Activated CD4-positive, alpha-beta T cell treated with anti-CD3 and anti-CD28 coated beads, Interleukin-2, amount 50 U/mL, for 16 hours (primary cell): ENCODE measurements around the gene CTCF.
A peak's percentile ranks its signal among the peaks of the same experiment; 100 is the strongest.

Experiments
- DNase-seq: peaks from one replicate; pipeline ENCODE4 v3.0.0-alpha.2; 2020

CTCF gene

DNA sequence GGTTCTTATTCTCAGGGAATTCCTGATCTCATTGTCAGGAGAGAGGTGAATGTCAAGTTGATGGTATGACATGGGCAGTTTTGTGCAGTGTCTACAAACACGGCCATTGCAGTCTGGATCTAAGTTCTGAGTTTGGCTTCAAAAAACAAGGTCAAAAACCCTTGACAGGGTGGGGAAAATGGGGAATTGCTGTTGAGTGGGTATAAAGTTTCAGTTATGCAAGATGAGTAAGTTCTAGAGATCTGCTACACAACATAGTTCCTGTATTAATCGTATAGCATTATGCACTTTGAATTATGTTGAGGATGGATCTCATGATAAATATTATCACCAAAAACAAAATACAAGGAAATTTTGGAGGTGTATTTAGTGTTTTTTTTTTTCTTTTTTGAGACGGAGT, 46.0 kb downstream of the CTCF start:
- peak; percentile 17 for DNase-seq

DNA sequence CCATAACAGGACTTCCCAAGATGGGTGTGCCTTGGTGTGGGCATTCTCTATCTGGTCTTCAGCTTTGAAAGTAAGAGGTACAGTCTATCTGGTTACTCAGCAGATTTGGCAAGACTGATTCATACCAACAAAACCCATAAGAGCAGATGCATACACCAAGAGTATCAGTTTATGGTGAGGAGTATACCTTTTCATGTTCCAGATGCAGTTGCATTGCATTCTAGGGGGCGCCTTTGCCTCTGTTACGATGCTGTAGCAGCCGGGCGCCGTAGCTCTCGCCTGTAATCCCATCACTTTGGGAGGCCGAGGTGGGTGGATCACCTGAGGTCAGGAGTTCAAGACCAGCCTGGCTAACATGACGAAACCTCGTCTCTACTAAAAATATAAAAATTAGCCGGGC, 51.5 kb downstream of the CTCF start:
- peak; percentile 6 for DNase-seq

DNA sequence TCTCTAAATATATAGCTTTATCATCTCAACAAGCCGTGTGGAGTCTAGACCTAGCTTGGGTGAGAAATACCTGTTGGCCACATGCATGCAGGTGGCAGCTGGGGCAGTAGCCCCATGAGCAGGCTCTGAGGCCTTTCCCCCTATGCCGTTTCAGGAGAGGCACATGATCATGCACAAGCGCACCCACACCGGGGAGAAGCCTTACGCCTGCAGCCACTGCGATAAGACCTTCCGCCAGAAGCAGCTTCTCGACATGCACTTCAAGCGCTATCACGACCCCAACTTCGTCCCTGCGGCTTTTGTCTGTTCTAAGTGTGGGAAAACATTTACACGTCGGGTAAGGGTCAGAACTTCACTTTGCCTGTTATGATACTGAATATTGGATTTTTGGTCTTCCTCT, 65.9 kb downstream of the CTCF start:
- DNase-seq, result no peak

DNA sequence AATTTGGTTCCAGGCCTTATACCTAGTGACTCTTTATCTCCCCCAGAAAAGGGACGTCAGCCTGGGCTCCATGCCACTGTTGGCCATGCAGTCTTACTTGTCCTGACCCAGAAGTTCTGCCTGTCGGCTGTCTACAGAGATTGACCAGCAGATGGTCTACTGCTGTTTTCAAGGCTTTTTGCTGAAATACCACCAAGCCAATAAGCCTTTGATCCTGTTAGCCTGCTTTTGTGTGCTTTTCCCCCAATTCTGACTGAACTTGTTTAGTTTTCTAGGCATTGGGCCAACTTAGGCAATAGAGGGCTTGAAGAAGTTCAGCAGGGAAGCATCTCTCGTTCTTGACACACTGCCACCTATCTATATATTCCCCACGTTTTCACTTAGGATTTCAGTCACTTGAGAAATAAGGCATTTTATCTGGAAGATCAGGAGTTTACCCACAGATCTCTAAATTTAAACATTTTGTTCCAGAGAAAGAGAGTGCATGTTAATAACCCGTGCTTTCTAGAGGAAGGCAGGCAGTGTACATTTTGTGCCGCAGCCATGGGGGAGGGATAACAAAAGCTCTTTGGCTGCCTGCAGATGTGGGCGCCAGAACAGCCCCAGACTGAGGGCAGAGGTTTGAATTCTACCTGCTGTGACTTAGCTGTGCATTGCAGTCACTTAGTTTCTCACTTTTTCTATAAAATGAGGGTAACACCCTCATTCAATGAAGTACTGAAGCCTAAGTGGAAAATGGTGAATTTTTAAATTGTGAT, 70.3 kb downstream of the CTCF start:
- DNase-seq, result no peak

DNA sequence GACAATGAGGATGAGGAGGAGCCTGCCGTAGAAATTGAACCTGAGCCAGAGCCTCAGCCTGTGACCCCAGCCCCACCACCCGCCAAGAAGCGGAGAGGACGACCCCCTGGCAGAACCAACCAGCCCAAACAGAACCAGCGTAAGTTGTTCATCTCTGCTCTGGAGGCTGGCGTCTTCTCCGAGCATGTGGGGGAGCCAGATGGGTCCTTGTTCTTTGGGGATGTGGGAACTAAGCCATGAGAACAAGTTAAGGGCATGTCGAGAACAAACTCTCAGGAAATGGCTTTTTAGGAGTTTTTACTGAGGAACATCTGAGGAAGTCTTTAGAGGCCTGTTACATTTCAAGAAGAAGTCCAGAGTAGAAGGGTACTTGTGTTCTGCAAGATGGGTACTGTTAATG, 74.4 kb downstream of the CTCF start:
- no peak for DNase-seq

DNA sequence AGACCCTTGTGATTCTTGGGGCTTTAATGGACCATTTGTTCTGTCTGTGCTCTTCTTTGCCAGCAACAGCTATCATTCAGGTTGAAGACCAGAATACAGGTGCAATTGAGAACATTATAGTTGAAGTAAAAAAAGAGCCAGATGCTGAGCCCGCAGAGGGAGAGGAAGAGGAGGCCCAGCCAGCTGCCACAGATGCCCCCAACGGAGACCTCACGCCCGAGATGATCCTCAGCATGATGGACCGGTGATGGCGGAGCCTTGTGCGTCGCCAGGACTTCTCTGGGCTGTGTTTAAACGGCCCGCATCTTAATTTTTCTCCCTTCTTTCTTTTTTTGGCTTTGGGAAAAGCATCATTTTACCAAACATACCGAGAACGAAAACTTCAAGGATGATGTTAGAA, 75.3 kb downstream of the CTCF start:
- no peak for DNase-seq

DNA sequence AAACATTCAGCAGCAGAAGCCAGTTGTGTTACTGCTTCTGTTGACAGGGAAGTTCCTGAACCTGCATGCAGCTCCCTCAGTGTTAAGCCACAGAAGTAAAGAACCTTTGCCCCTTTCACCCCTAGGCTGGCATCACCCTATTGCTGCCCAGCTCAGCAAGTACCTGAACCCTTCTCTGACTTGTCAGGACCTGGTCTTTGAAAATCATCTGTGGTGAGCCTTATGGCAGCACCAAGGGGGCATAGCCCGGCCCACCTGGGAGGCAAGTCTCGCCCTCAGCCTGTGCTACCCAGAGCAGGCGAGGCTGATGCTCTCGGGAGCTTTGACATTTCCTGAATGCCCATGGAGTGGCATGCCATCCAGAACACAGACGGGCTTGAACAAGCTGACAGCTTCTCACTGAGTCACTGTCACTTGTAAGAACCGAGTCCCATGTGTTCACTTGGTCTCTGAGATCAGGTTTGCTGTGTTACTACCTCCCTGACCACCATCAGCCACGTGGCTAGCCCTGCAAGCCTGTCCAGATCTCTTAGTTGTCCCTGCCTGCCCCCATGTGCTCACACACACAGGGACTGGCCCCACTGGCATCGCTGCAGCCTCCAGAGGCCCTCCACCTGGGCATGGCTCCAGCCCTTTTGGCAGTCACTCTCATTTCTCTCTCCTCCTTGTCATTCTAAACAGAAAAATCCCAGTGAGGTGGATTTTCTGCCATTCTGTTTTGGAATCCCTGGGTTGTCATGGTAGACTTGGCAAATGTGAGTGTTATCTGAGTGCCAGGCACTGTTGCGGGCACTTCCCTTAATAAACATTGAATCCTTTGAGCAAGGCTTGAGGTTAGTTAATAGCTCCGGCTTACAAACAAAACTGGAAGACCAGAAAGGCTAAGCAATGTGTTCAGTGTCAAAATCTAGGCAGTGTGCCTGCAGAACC, 79.7 kb downstream of the CTCF start:
- DNase-seq, result no peak

DNA sequence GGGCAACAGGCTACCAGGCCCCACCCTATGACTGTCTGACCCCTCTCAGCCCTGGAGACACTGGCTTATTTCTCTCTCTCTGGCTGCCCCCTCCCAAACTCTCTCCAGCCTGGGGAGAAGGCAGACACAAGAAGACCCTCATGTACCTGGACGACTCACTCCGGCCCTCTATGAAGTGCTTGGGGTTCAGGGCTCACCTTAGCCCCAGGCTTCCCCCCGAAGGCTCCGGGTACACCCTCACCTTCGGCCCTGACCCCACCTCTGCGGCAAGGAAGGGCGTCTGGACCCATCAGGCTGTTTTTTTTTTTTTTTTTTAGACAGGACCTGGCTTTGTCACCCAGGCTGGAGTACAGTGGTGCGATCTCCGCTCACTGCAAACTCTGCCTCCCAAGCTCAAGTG, 81.7 kb downstream of the CTCF start:
- DNase-seq, result no peak

DNA sequence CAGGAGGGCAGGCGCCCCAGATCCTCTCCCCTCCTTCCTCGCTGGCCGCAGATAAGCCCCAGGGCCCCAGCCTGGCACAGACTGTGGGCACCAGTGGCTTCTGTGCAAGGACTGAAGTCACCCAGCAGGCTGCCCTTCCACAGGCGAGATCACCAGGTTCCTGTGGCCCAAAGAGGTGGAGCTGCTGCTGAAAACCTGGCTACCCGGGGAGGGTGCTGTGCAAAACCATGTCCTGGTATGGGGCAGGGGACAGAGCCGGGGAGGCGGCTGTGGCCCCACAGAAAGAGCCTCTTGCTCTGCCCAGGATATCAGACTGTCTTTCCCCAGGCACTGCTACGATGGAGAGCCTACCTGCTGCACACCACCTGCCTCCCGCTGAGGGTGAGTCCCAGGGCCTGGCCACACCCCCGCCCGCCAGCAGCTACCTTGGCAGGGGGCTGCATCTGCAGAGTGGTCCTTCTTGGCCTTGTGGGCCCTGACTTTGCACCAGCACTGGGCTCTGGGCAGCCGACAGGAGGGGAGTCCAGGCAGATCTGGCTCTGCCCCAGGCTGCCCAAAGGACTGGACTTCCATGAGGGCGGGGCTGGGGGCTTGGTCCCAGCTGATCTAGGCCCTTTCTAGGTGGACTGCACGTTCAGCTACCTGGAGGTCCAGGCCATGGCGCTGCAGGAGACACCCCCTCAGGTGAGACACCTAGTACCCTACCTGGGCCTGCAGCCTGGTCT, 83.2 kb downstream of the CTCF start:
- DNase-seq, result no peak

DNA sequence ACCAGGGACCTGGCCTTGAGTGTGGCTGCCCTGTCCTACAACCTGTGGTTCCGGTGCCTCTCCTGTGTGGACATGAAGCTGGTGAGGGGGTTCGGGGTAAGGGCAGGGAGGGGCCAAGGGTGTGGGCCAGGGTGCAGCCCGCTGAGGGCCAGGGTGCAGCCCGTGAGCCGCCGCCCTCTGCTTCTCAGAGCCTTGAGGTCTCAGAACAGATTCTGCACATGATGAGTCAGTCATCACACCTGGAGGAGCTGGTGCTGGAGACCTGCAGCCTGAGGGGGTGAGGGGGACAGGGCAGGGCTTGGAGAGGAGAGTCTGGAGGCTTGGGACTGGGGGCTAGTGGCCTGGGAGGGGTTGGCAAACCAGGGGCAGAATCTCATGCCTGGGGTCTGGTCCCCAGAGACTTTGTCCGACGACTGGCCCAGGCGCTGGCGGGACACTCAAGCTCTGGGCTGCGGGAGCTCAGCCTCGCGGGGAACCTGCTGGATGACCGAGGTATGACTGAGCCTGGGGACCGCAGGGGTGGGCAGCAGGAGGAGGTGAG, 84.9 kb downstream of the CTCF start:
- DNase-seq, result no peak

DNA sequence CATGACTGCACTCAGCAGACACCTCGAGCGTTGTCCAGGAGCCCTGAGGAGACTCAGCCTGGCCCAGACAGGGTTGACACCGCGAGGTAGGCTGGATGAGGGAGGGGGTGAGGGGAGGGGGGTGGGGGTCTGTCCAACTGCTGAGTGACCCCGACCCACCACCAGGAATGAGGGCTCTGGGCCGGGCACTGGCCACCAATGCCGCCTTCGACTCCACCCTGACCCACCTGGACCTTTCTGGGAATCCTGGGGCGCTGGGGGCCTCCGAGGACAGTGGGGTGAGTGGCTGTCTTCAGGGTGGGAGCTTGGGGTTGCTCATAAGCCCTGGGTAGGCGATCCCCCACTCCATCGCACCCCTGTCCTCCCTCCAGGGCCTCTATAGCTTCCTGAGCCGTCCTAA, 85.4 kb downstream of the CTCF start:
- DNase-seq, result no peak

DNA sequence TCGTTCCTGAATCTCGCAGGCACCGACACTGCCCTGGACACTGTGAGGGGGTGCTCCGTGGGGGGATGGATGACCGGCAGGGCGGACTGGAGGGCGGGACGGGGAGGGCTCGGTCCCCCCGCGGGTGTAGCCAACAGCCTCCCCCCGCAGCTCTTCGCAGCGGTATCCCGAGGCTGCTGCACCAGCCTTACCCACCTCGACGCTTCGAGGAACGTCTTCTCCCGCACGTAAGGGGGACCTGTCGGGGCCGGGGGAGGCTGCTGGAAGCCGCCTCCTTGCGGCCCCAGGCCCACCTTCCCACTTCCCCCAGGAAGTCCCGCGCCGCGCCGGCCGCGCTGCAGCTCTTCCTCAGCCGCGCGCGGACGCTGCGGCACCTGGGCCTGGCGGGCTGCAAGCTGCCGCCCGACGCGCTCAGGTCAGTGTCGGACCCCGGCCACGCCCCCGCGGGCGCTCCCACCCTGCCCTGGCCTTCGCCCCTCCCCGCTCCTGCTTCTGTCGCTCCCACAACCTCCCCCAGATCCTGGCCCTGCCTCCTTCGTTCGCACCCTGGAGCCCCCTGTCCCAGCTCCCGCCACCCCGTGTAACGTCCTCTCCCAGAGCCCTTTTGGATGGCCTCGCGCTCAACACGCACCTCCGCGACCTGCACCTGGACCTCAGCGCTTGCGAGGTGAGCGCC, 85.9 kb downstream of the CTCF start:
- DNase-seq, result no peak

DNA sequence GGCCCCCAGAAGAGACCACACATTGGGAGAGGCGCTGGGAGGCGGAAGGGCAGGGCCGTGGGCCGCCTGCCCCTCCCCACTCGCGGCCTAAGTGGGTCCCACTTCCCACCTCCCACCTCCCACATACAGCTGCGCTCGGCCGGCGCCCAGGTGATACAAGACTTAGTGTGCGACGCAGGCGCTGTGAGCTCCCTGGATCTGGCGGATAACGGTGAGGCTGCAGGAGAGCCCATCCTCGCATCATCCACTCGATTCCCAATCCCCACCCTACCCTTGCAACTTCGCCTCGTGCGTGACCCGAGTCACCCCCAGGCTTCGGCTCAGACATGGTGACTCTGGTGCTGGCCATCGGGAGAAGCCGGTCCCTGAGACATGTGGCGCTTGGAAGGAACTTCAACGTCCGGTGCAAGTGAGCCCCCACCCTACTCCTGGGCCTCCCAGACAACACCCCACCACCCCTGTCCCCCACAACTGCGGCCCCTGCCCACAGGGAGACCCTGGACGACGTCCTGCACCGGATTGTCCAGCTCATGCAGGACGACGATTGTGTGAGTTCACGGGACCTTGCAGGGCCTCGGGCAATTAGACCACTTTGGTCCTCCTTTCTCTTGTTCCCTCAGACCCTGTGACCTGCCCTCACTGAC, 86.6 kb downstream of the CTCF start:
- DNase-seq, result no peak

DNA sequence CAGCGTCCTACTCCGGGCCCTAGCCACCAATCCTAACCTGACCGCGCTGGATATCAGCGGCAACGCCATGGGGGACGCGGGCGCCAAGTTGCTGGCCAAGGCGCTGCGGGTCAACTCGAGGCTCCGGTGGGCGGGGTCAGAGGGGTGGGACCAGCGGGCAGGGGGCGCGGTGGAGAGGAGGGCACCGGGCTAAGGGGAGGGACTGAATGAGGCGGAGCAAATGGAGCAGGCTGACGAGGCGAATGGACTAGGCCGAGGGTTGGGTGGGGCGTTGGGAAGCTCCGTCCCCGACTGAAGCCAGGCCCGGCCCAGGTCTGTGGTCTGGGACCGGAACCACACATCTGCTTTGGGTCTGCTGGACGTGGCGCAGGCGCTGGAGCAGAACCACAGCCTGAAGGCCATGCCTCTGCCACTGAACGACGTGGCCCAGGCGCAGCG, 87.2 kb downstream of the CTCF start:
- DNase-seq, result no peak

- DNase-seq, result no peak
Observed at GRCh38 chr16:67650023-67650422, 87.7 kb downstream of the CTCF start.

GRCh38 chr16:67651039-67651438, 88.7 kb downstream of the CTCF start:
- DNase-seq, result no peak

- DNase-seq, result no peak
Observed at GRCh38 chr16:67651847-67652246, 89.5 kb downstream of the CTCF start.

DNA sequence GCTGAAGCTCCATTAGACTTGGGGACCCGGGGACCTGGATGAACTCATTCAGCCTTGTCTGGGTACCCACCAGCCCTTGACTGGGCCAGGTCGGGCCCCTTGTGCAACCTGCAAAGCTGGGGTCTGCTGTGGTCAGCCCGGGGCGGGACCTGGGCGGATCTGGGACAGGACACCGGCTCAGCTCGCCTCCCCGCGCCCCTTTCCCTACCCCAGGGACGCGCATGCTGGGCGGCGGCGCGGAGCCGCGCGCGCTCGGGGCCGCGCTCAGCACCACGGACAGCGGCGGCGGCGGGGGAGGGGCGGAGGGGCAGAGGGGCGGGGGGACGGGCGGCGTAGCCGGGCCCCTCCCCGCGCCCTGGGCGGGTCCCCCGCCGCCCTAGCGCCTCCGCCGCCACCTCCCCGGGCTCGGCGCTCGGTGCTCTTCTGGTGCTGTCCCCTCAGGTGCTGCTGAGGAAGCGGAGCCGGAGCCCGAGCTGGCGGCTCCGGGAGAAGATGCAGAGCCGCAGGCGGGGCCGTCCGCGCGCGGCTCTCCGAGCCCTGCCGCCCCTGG, 90.3 kb downstream of the CTCF start:
- no peak for DNase-seq

DNA sequence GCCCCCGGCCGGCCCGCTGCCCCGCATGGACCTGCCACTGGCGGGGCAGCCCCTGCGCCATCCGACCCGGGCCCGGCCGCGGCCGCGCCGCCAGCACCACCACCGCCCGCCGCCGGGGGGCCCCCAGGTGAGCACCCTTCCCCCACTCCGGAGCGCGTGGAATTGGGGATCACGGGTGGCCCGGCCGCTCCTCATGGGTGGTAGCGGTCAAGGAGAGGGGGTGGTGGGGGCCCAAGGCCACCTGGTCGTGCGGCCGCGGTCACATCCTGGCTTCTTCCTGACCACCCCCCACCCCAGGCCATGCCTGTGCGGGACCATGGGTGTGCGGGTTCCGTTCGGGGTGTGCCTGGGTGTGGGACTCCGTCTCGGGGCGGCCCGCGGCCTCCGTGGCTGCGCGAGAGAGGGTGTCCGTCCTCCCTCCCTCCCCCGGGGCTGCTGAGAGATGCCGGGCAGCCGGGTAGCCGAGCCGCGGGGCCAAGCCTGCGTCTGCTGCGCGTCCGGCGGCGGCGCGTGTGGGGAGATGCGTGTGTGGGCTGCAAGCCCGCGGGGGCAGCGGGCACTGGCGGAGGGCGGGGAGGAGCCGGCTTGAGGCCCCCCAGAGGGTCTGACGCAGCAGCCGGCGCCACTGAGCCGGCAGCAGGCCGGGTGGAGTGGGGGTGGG, 90.9 kb downstream of the CTCF start:
- no peak for DNase-seq

- DNase-seq, result no peak
Observed at GRCh38 chr16:67653789-67654402, 91.6 kb downstream of the CTCF start.

- DNase-seq, result no peak
Observed at GRCh38 chr16:67654403-67654911, 92.1 kb downstream of the CTCF start.
